Immature natural killer cell (primary cell): ENCODE data around the gene CNNM1. TPM values are rescaled to one million over a fixed set of nuclear protein-coding genes. Genes with fewer than 3 reads are reported as not detected.

Source experiments
- DNase-seq, 3 donors: peaks; one replicate each; pipeline ENCODE4 v3.0.0; 2022; ENCODE audit warnings: mixed read lengths in 1 of 3
- H3K27ac Mint-ChIP-seq, 6 donors: one replicate each; pipeline ENCODE4 v1.8.0; 2020; ENCODE audit warnings: mixed read lengths in 6 of 6, mild to moderate bottlenecking in 5 of 6, inconsistent platforms in 4 of 6, moderate library complexity in 3 of 6
- H3K27me3 Mint-ChIP-seq, 3 donors: one replicate each; pipeline ENCODE4 v1.8.0; 2020 to 2021; ENCODE audit warnings: low read depth in 3 of 3, mild to moderate bottlenecking in 3 of 3, mixed read lengths in 3 of 3, moderate library complexity in 3 of 3, inconsistent platforms in 1 of 3
- H3K36me3 Mint-ChIP-seq, 3 donors: one replicate each; pipeline ENCODE4 v1.8.0; 2020; ENCODE audit warnings: mixed read lengths in 3 of 3, inconsistent platforms in 2 of 3, mild to moderate bottlenecking in 2 of 3
- H3K4me1 Mint-ChIP-seq, 2 donors: one replicate each; pipeline ENCODE4 v1.8.0; 2020; ENCODE audit warnings: inconsistent platforms in 2 of 2, mild to moderate bottlenecking in 2 of 2, mixed read lengths in 2 of 2, moderate library complexity in 1 of 2
- H3K4me3 Mint-ChIP-seq, 5 donors: one replicate each; pipeline ENCODE4 v1.8.0; 2020; ENCODE audit warnings: mild to moderate bottlenecking in 5 of 5, mixed read lengths in 5 of 5, inconsistent platforms in 3 of 5, moderate library complexity in 3 of 5
- H3K9me3 Mint-ChIP-seq, 6 donors: one replicate each; pipeline ENCODE4 v1.8.0; 2020; ENCODE audit warnings: mild to moderate bottlenecking in 6 of 6, mixed read lengths in 6 of 6, inconsistent platforms in 4 of 6, moderate library complexity in 3 of 6
- polyA plus RNA-seq, 3 donors: library from polyadenylated mRNA; unstranded; fragments of 300-500 nt; fragmentation: Illumina TruSeq; gene quantifications; one replicate each; pipeline ENCODE4 v1.2.3, GENCODE V29; 2021

Gene CNNM1
- polyA plus RNA-seq = not detected

GRCh38 chr10:99329304-99329553 lies at the start of gene CNNM1:
TSS of gene CNNM1 (plus strand) at chr10:99329356. CDS start at chr10:99329388, 32 bp downstream.
- H3K36me3 Mint-ChIP-seq = no peaks in the 10 kb centered on the region
- H3K4me3 Mint-ChIP-seq = peak within 1 kb of the TSS in 1 of 5 donors; percentile 25
- no peak within 1 kb of the TSS for H3K27ac Mint-ChIP-seq
- peaks cover 14 to 23% (median 19%) of the 10 kb centered on the region in 3 donors for H3K27me3 Mint-ChIP-seq
- DNase-seq = no peak
- no peaks in the 10 kb centered on the region for H3K9me3 Mint-ChIP-seq
- peaks cover 1 to 6% of the 10 kb centered on the region in 2 donors for H3K4me1 Mint-ChIP-seq

- Mint-ChIP-seq H3K9me3 (peaks cover 4 to 19% (median 10%) of the 10 kb centered on the region in 6 donors), H3K27ac (no peak overlapping the region), H3K27me3 (peaks cover 0 to 9% (median 3%) of the 10 kb centered on the region in 3 donors), H3K4me1 (no peaks in the 10 kb centered on the region), H3K36me3 (no peaks in the 10 kb centered on the region), H3K4me3 (no peak overlapping the region)
- no peak for DNase-seq
Measured at GRCh38 chr10:99279626-99280111, 49.5 kb upstream of the CNNM1 start.

- Mint-ChIP-seq H3K27me3 (peaks cover 0 to 11% (median 3%) of the 10 kb centered on the region in 3 donors), H3K27ac (no peak overlapping the region), H3K36me3 (no peaks in the 10 kb centered on the region), H3K4me3 (no peak overlapping the region), H3K9me3 (peaks cover 4 to 19% (median 10%) of the 10 kb centered on the region in 6 donors), H3K4me1 (no peaks in the 10 kb centered on the region)
- no peak for DNase-seq
Measured at GRCh38 chr10:99280472-99280871, 48.7 kb upstream of the CNNM1 start.

- no peak for DNase-seq
- H3K27me3 Mint-ChIP-seq = peaks cover 0 to 5% (median 0%) of the 10 kb centered on the region in 3 donors
- H3K36me3 Mint-ChIP-seq = peaks cover 0 to 3% (median 0%) of the 10 kb centered on the region in 3 donors
- no peaks in the 10 kb centered on the region for H3K4me1 Mint-ChIP-seq
- H3K9me3 Mint-ChIP-seq = peaks cover 7 to 19% (median 10%) of the 10 kb centered on the region in 6 donors
- no peak overlapping the region for H3K4me3 Mint-ChIP-seq
- no peak overlapping the region for H3K27ac Mint-ChIP-seq
Measured at GRCh38 chr10:99285881-99286280, 43.3 kb upstream of the CNNM1 start.

GRCh38 chr10:99290306-99290705 lies 38.9 kb upstream of the CNNM1 start:
- Mint-ChIP-seq H3K27ac (no peak overlapping the region), H3K36me3 (peaks cover 0 to 3% (median 0%) of the 10 kb centered on the region in 3 donors), H3K9me3 (peaks cover 0 to 6% (median 0%) of the 10 kb centered on the region in 6 donors), H3K27me3 (peaks cover 0 to 4% (median 3%) of the 10 kb centered on the region in 3 donors), H3K4me3 (no peak overlapping the region), H3K4me1 (no peaks in the 10 kb centered on the region)
- no peak for DNase-seq

- no peak overlapping the region for H3K4me3 Mint-ChIP-seq
- DNase-seq = no peak
- H3K4me1 Mint-ChIP-seq = no peaks in the 10 kb centered on the region
- H3K27me3 Mint-ChIP-seq = peaks cover 0 to 4% (median 3%) of the 10 kb centered on the region in 3 donors
- H3K9me3 Mint-ChIP-seq = peaks cover 0 to 3% (median 0%) of the 10 kb centered on the region in 6 donors
- peaks cover 0 to under 1% (median 0%) of the 10 kb centered on the region in 3 donors for H3K36me3 Mint-ChIP-seq
- no peak overlapping the region for H3K27ac Mint-ChIP-seq
Measured at GRCh38 chr10:99292159-99292558, 37.0 kb upstream of the CNNM1 start.

GRCh38 chr10:99296605-99297004 lies 32.6 kb upstream of the CNNM1 start:
- no peak for DNase-seq
- Mint-ChIP-seq H3K27ac (no peak overlapping the region), H3K4me3 (no peak overlapping the region), H3K4me1 (no peaks in the 10 kb centered on the region), H3K27me3 (peaks cover 0 to 3% (median 1%) of the 10 kb centered on the region in 3 donors), H3K36me3 (no peaks in the 10 kb centered on the region), H3K9me3 (peaks cover 0 to 3% (median 0%) of the 10 kb centered on the region in 6 donors)

GRCh38 chr10:99297033-99297432 lies 32.1 kb upstream of the CNNM1 start:
- H3K36me3 Mint-ChIP-seq = no peaks in the 10 kb centered on the region
- H3K27me3 Mint-ChIP-seq = peaks cover 0 to 3% (median 1%) of the 10 kb centered on the region in 3 donors
- no peak overlapping the region for H3K27ac Mint-ChIP-seq
- DNase-seq = no peak
- no peak overlapping the region for H3K4me3 Mint-ChIP-seq
- H3K4me1 Mint-ChIP-seq = no peaks in the 10 kb centered on the region
- H3K9me3 Mint-ChIP-seq = peaks cover 0 to 3% (median 0%) of the 10 kb centered on the region in 6 donors

GRCh38 chr10:99303899-99304861 lies 25.0 kb upstream of the CNNM1 start:
- Mint-ChIP-seq H3K27ac (no peak overlapping the region), H3K36me3 (no peaks in the 10 kb centered on the region), H3K9me3 (peaks cover 0 to 12% (median 2%) of the 10 kb centered on the region in 6 donors), H3K4me3 (no peak overlapping the region), H3K27me3 (peaks cover 0 to 5% (median 3%) of the 10 kb centered on the region in 3 donors), H3K4me1 (no peaks in the 10 kb centered on the region)
- DNase-seq = no peak

- Mint-ChIP-seq H3K27me3 (peaks cover 0 to 5% (median 2%) of the 10 kb centered on the region in 3 donors), H3K36me3 (no peaks in the 10 kb centered on the region), H3K4me1 (no peaks in the 10 kb centered on the region), H3K4me3 (no peak overlapping the region), H3K27ac (no peak overlapping the region), H3K9me3 (peaks cover 0 to 14% (median 2%) of the 10 kb centered on the region in 6 donors)
- no peak for DNase-seq
Measured at GRCh38 chr10:99304862-99305229, 24.3 kb upstream of the CNNM1 start.

- Mint-ChIP-seq H3K4me1 (no peaks in the 10 kb centered on the region), H3K9me3 (peaks cover 0 to 17% (median 2%) of the 10 kb centered on the region in 6 donors), H3K27me3 (peaks cover under 1 to 3% (median 2%) of the 10 kb centered on the region in 3 donors), H3K36me3 (no peaks in the 10 kb centered on the region), H3K4me3 (no peak overlapping the region), H3K27ac (no peak overlapping the region)
- DNase-seq = no peak
Measured at GRCh38 chr10:99312501-99312900, 16.7 kb upstream of the CNNM1 start.

GRCh38 chr10:99315853-99316252 lies 13.3 kb upstream of the CNNM1 start:
- Mint-ChIP-seq H3K9me3 (no peaks in the 10 kb centered on the region), H3K27me3 (peaks cover 2 to 5% (median 4%) of the 10 kb centered on the region in 3 donors), H3K27ac (no peak overlapping the region), H3K36me3 (no peaks in the 10 kb centered on the region), H3K4me3 (no peak overlapping the region), H3K4me1 (no peaks in the 10 kb centered on the region)
- DNase-seq = no peak

GRCh38 chr10:99316374-99316773 lies 12.8 kb upstream of the CNNM1 start:
- Mint-ChIP-seq H3K4me3 (no peak overlapping the region), H3K27ac (no peak overlapping the region), H3K27me3 (peaks cover 2 to 6% (median 4%) of the 10 kb centered on the region in 3 donors), H3K9me3 (no peaks in the 10 kb centered on the region), H3K4me1 (no peaks in the 10 kb centered on the region), H3K36me3 (no peaks in the 10 kb centered on the region)
- DNase-seq = no peak

GRCh38 chr10:99318048-99318447 lies 11.1 kb upstream of the CNNM1 start:
- Mint-ChIP-seq H3K4me1 (no peaks in the 10 kb centered on the region), H3K9me3 (no peaks in the 10 kb centered on the region), H3K36me3 (no peaks in the 10 kb centered on the region), H3K4me3 (no peak overlapping the region), H3K27me3 (peaks cover 2 to 13% (median 4%) of the 10 kb centered on the region in 3 donors), H3K27ac (no peak overlapping the region)
- no peak for DNase-seq
